Body of pancreas (tissue), 4 donors: ENCODE results near the gene TMEM63C.

Experiments used
- CTCF ChIP-seq, 7 experiments: fragments of 450-650 bp in 4 of 7; fragments of 200-600 bp in 3 of 7; sonication (generic) in 3 of 7; IDR thresholded peaks; one replicate each; pipeline ENCODE4 v1.5.1; 2016 to 2019; ENCODE audit warnings: antibody characterized with exemption in 7 of 7
- POLR2A ChIP-seq, 3 donors: fragments of 450-650 bp; IDR thresholded peaks; one replicate each; pipeline ENCODE4 v1.6.1; 2016; ENCODE audit warnings: antibody characterized with exemption in 3 of 3, mild to moderate bottlenecking in 2 of 3

GRCh38 chr14:77183896-77184295 lies 2.3 kb downstream of the TMEM63C start:
- no peak for TF ChIP-seq CTCF (IDR thresholded peaks at IDR 0.05)
- no peak for TF ChIP-seq POLR2A (IDR thresholded peaks at IDR 0.05)
